ENCODE results near the gene ATXN2.

- TF ChIP-seq CTCF (IDR thresholded peaks at IDR 0.05 in 2 of 3, conservative IDR thresholded peaks at IDR 0.05 in 1 of 3; ENCODE audit: insufficient read depth in 2 of 3, low read depth in 1 of 3, low read length in 3 of 3) (no peak), POLR2A (conservative IDR thresholded peaks at IDR 0.05) (no peak), ETS1 (conservative IDR thresholded peaks at IDR 0.05; ENCODE audit: control insufficient read depth, low read depth, low read length) (no peak), RCOR1 (IDR thresholded peaks at IDR 0.05; ENCODE audit: borderline replicate concordance in 1 of 2, low read depth in 2 of 2, low read length in 2 of 2) (no peak), ZFP30 (CRISPR knock-in tag; IDR thresholded peaks at IDR 0.05; ENCODE audit: borderline replicate concordance) (no peak), HMG20A (CRISPR knock-in tag; conservative IDR thresholded peaks at IDR 0.05) (no peak), MXI1 (IDR thresholded peaks at IDR 0.05; ENCODE audit: low read depth, low read length) (no peak), TEAD2 (tag; IDR thresholded peaks at IDR 0.05) (no peak), RBM17 (IDR thresholded peaks at IDR 0.05; ENCODE audit: borderline replicate concordance, low read depth, low read length) (no peak), FUS (optimal IDR thresholded peaks at IDR 0.05; ENCODE audit: low read depth, low read length) (no peak)
Measured at GRCh38 chr12:111532751-111533150, 66.4 kb downstream of the ATXN2 start.

Measured in K562 (cell line).